Karpas-422 (cell line): ENCODE data around the gene HACL1. TPM values are rescaled to one million over a fixed set of nuclear protein-coding genes. Genes with fewer than 3 reads are reported as not detected.
A peak's percentile ranks its signal among the peaks of the same experiment; 100 is the strongest.

Experiments used
- DNase-seq: peaks from one replicate; pipeline ENCODE4 v3.0.0-alpha.2; 2015
- H2AFZ ChIP-seq: fragments of 200-600 bp; sonication (generic); 2 replicates; pipeline ENCODE4 v1.6.1; 2014; ENCODE audit warnings: antibody characterized with exemption, low read length, mixed read lengths
- H3K27ac ChIP-seq: fragments of 200-600 bp; sonication (generic); 2 replicates; pipeline ENCODE4 v1.5.1; 2014; ENCODE audit warnings: mild to moderate bottlenecking, low read length, moderate library complexity
- H3K27me3 ChIP-seq: fragments of 200-600 bp; sonication (generic); 2 replicates; pipeline ENCODE4 v1.6.1; 2014; ENCODE audit warnings: low read length, mixed read lengths
- H3K36me3 ChIP-seq: fragments of 200-600 bp; sonication (generic); 2 replicates; pipeline ENCODE4 v1.6.1; 2014; ENCODE audit warnings: low read length, mixed read lengths; ENCODE audit not compliant: insufficient read depth
- H3K4me1 ChIP-seq: fragments of 200-600 bp; sonication (generic); 2 replicates; pipeline ENCODE4 v1.6.1; 2014; ENCODE audit warnings: mild to moderate bottlenecking, low read length, mixed read lengths
- H3K4me2 ChIP-seq: fragments of 200-600 bp; sonication (generic); 2 replicates; pipeline ENCODE4 v1.6.1; 2014; ENCODE audit warnings: low read length, low read depth, mild to moderate bottlenecking; ENCODE audit not compliant: poor library complexity, severe bottlenecking
- H3K4me3 ChIP-seq: fragments of 200-600 bp; sonication (generic); 2 replicates; pipeline ENCODE4 v1.5.1; 2014; ENCODE audit warnings: mild to moderate bottlenecking, antibody characterized with exemption, low read length, mixed read lengths
- H3K79me2 ChIP-seq: fragments of 200-600 bp; sonication (generic); 2 replicates; pipeline ENCODE4 v1.6.1; 2014; ENCODE audit warnings: mild to moderate bottlenecking, low read length, mixed read lengths
- H3K9ac ChIP-seq: fragments of 200-600 bp; sonication (generic); 2 replicates; pipeline ENCODE4 v1.6.0; 2014; ENCODE audit warnings: low read length
- H3K9me2 ChIP-seq: fragments of 200-600 bp; sonication (generic), shearing (Covaris generic); replicated peaks from 2 replicates; pipeline ENCODE4 v1.6.0; 2014; ENCODE audit warnings: mild to moderate bottlenecking, low read length, moderate library complexity; ENCODE audit not compliant: insufficient read depth
- H3K9me3 ChIP-seq: fragments of 300-700, 200-600 bp; sonication (generic); 2 replicates; pipeline ENCODE4 v1.6.1; 2014; ENCODE audit warnings: low read length, mixed read lengths
- H4K20me1 ChIP-seq: fragments of 200-600 bp; sonication (generic); 2 replicates; pipeline ENCODE4 v1.6.1; 2014; ENCODE audit warnings: mild to moderate bottlenecking, antibody characterized with exemption, low read length, low read depth; ENCODE audit not compliant: insufficient read depth
- total RNA-seq: library from RNA; depleted of rRNA; stranded (reverse); fragments of >200 nt; shearing (Covaris generic); gene quantifications from 2 replicates; pipeline ENCODE4 v1.2.3, GENCODE V29; 2014; ENCODE audit warnings: low replicate concordance

The HACL1 gene
- total RNA-seq, 1 experiment from 2014 or later: 58.9 TPM

DNA sequence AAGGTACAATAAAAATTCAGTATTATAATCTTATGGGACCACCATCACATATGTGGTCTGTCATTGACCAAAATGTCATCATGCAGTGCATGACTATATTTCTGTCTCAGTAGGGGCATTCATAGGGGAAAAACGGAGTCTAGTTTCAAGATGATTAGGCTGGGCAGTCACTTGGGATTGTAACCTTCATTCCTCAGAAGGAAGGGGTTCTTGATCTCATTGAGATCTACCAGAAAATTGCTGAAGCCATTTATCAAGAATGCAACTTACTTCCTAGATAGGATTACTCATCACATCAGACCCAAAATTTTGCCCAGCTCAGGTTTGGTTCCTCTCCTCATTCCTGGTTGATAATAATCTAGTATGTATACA lies 37.5 kb upstream of the HACL1 start:
- H3K27ac ChIP-seq: no peak overlapping the region
- DNase-seq: no peak

DNA sequence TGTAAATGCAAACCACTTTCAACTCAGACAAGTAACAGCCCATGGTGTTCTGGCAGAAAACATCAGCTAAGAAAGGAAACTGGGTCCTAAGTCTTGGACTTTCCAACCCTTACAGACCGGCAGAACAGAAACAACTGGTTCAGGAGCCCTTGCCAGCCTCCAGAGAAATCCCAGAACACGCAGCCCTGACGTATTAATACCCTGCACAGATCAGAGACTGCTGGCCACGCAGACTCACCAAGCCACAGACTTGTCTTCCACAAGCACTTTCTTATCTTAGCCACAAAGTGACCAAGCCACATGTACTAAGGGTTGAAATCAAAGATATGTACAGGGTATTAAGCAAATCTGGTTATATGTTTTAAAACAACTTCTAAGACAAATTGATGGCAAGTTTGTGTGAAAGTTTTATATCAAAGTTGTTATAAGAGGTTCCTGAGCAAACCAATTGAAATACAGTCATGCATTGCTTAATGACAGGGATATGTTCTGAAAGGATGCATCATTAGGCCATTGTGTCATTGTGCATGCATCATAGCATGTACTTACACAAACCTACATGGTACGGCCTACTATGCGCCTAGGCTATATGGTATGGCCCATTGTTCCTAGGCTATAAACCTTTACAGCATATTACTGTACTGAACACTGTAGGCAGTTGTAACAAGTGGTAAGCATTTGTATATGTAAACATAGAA lies 37.0 kb upstream of the HACL1 start:
- DNase-seq: no peak
- H3K9me2 ChIP-seq: no peaks in the 10 kb centered on the region
- H3K27ac ChIP-seq: no peak overlapping the region
- H2AFZ ChIP-seq: no peak overlapping the region
- H3K9me3 ChIP-seq: no peaks in the 10 kb centered on the region
- no peaks in the 10 kb centered on the region for H3K36me3 ChIP-seq
- H3K4me3 ChIP-seq: no peak overlapping the region
- peaks cover 7% of the 10 kb centered on the region for H3K4me1 ChIP-seq
- no peak overlapping the region for H3K9ac ChIP-seq
- no peaks in the 10 kb centered on the region for H3K27me3 ChIP-seq
- no peaks in the 10 kb centered on the region for H4K20me1 ChIP-seq
- H3K4me2 ChIP-seq: no peak overlapping the region
- no peaks in the 10 kb centered on the region for H3K79me2 ChIP-seq

More for the DNA sequence above, 37.5 kb upstream of the HACL1 start:
- Histone ChIP-seq H3K27me3 (no peaks in the 10 kb centered on the region), H3K4me2 (no peak overlapping the region), H4K20me1 (no peaks in the 10 kb centered on the region), H3K4me3 (no peak overlapping the region), H3K4me1 (peaks cover 7% of the 10 kb centered on the region), H3K36me3 (no peaks in the 10 kb centered on the region), H3K9ac (no peak overlapping the region), H3K79me2 (no peaks in the 10 kb centered on the region), H2AFZ (no peak overlapping the region), H3K9me3 (no peaks in the 10 kb centered on the region), H3K9me2 (no peaks in the 10 kb centered on the region)

DNA sequence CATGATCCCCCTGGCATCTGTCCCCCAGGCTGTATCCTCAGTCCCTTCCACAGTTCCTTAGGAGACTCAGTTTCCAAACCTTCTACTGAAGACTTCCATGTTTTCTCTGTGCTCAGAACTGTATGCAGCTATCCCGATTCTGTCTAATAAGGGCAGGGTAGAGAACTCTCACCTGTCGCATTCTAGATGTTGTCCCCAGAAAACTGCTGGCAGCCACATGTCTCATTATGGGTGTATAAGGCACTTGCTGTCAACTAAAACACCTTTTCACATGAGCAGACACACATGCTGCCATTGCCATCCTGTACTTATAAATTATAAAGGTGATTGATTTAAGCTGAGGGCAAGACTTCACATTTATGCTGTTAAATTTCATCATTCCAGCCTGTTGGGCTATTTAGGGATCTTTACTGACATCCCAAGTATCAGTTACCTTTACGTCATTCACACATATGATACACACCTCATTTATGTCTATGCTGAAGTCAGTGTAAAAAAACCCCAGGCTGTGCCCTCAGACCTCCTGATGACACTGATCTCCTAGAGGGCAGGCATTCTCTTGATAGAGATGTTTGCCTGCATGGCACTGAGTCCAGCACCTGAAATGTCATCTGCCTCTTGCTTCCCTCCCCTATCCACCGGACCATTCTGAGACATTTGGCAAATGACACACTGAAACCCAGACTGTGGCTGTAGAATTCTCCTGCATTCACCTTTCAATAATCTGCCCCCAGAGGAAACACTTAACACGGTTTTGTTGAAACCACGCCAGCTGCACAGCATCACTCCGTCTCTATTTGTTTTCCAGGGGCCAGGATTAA lies 36.0 kb upstream of the HACL1 start:
- Histone ChIP-seq H3K9me3 (no peaks in the 10 kb centered on the region), H3K4me2 (no peak overlapping the region), H3K4me3 (no peak overlapping the region), H3K27me3 (no peaks in the 10 kb centered on the region), H3K4me1 (peaks cover 7% of the 10 kb centered on the region), H3K27ac (no peak overlapping the region), H2AFZ (no peak overlapping the region), H4K20me1 (no peaks in the 10 kb centered on the region), H3K79me2 (no peaks in the 10 kb centered on the region), H3K9ac (no peak overlapping the region), H3K36me3 (no peaks in the 10 kb centered on the region), H3K9me2 (no peaks in the 10 kb centered on the region)
- no peak for DNase-seq

DNA sequence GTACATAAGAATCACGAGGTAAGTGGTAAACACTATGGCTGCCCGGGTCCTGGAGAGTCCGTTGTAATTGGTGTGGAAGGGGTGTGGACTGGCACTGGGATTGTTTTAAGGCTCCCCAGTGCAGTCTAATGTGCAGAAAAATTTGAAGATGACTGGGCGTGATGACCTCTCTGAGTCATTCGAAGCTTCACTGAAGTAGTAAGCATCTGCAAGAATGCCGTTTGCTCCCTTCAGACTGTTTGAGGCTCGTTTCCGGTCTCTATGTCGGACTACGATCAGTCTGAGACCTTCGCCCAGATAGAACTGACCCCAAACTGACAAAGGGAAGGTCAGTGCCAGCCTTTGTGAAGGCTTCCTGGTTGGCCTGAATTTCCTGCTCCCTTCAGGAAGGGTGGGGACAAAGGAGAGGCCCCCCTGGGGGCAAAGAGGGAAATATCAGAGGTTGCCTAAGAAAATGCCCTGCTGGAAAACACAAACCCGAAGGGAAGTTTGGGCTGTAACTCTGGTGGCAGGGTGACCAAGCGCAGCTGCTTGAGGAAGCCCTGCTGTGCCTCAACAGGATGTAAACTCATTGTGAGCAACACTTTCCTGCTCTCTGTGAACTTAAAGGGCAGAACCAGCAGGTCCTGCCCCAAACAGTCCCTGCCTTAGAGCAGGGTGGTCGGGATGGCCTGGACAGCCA lies 34.8 kb upstream of the HACL1 start:
- DNase-seq: no peak
- peak overlapping the region; percentile 20 for H3K4me2 ChIP-seq
- H3K9me3 ChIP-seq: no peaks in the 10 kb centered on the region
- H3K27ac ChIP-seq: no peak overlapping the region
- peak overlapping the region; percentile 65 for H2AFZ ChIP-seq
- H4K20me1 ChIP-seq: no peaks in the 10 kb centered on the region
- H3K79me2 ChIP-seq: no peaks in the 10 kb centered on the region
- H3K4me3 ChIP-seq: 0 out of 2 replicates have a peak overlapping the region, but pooled peaks have one; percentile 7
- no peaks in the 10 kb centered on the region for H3K36me3 ChIP-seq
- H3K9ac ChIP-seq: peak overlapping the region; percentile 8; the same call in 1 of the 2 replicates
- no peaks in the 10 kb centered on the region for H3K27me3 ChIP-seq
- H3K4me1 ChIP-seq: peaks cover 10% of the 10 kb centered on the region
- no peaks in the 10 kb centered on the region for H3K9me2 ChIP-seq

DNA sequence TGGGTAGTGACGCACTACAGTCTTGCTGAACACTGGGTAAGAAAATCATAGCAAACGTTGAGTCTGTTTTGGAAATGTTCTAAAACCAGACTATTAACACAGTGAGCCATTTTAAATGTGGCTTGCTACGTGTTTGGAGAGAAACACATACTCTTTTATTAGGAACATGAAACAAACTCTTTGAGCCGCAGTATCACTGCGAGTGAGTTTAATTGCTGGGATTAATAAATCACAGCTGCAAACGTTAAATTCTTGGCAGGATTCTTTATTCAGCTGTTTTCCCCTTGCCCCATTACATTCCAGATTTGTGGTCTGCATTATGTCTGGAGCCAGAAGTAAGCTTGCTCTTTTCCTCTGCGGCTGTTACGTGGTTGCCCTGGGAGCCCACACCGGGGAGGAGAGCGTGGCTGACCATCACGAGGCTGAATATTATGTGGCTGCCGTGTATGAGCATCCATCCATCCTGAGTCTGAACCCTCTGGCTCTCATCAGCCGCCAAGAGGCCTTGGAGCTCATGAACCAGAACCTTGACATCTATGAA lies 33.8 kb upstream of the HACL1 start:
- no peak overlapping the region for H3K4me2 ChIP-seq
- peaks cover 20% of the 10 kb centered on the region for H3K4me1 ChIP-seq
- H3K9ac ChIP-seq: no peak overlapping the region
- no peaks in the 10 kb centered on the region for H3K9me3 ChIP-seq
- H4K20me1 ChIP-seq: no peaks in the 10 kb centered on the region
- no peak overlapping the region for H3K27ac ChIP-seq
- H3K9me2 ChIP-seq: no peaks in the 10 kb centered on the region
- no peaks in the 10 kb centered on the region for H3K27me3 ChIP-seq
- no peak overlapping the region for H2AFZ ChIP-seq
- H3K4me3 ChIP-seq: no peak overlapping the region
- H3K36me3 ChIP-seq: no peaks in the 10 kb centered on the region
- no peaks in the 10 kb centered on the region for H3K79me2 ChIP-seq
- DNase-seq: no peak

DNA sequence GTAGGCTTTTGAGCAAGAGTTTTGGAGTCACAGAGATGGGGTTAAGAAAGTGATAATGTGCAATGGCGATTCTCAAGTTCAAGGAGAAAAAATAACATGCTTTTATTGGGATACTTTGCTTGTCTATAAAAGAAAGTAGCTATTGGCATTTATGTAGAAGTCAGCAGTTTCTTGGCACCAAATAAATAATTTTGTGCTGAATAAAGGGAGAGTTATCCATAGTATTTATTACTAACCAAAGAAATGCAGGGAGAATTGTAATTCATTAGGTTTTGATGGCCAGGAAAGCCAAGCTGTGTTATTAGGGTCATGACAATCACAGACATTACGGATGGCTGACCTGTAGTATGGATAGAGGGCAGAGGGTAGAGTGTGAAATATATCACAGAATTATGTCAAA lies 33.3 kb upstream of the HACL1 start:
- no peak overlapping the region for H2AFZ ChIP-seq
- H3K9me3 ChIP-seq: no peaks in the 10 kb centered on the region
- no peak for DNase-seq
- no peaks in the 10 kb centered on the region for H3K36me3 ChIP-seq
- H4K20me1 ChIP-seq: no peaks in the 10 kb centered on the region
- no peaks in the 10 kb centered on the region for H3K9me2 ChIP-seq
- no peak overlapping the region for H3K4me3 ChIP-seq
- H3K27ac ChIP-seq: no peak overlapping the region
- no peaks in the 10 kb centered on the region for H3K79me2 ChIP-seq
- H3K4me2 ChIP-seq: no peak overlapping the region
- H3K27me3 ChIP-seq: no peaks in the 10 kb centered on the region
- peaks cover 24% of the 10 kb centered on the region for H3K4me1 ChIP-seq
- no peak overlapping the region for H3K9ac ChIP-seq

DNA sequence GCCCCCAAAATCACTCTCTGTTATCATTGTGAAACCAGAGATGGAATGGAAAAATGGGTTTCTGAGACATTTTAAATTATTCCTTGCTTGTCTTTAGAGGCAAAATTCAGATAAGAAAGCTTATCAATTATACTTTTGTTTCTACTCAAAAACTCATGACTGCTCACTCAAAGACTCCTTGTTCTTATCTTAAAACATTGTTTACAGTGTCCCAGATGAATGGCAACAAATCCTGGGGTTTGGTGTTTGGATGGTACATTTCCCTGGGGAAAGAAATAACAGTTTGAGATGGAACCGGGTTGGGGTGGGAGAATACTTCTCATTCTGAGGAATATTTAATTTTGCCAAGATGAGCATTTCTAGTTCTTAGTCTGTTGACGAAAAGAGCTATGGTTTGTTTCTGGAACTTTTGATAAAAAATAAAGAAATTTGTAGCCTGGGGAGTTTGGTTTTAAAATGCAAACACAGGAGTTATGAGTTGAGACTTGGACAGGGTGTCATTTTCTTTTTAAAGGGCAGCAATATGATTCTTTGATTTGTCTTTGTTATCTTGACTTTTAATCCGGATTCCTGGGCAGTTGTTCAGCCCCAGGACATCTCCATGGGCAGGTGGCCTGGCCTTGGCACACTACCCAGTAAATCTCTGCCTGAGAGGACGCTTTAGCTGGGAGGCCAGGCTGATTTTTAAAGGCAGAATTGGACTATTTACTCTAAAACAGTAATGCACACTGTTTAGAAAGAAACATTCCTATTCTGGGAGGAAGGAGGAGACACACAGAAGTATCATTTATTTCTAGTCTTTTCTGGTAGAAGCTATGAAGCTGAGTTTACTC lies 32.6 kb upstream of the HACL1 start:
- H4K20me1 ChIP-seq: no peaks in the 10 kb centered on the region
- H3K9me2 ChIP-seq: no peaks in the 10 kb centered on the region
- no peaks in the 10 kb centered on the region for H3K79me2 ChIP-seq
- no peak overlapping the region for H3K27ac ChIP-seq
- no peaks in the 10 kb centered on the region for H3K9me3 ChIP-seq
- H3K4me3 ChIP-seq: no peak overlapping the region
- H3K4me1 ChIP-seq: peaks cover 26% of the 10 kb centered on the region
- no peak for DNase-seq
- no peaks in the 10 kb centered on the region for H3K27me3 ChIP-seq
- no peak overlapping the region for H3K9ac ChIP-seq
- no peak overlapping the region for H3K4me2 ChIP-seq
- H2AFZ ChIP-seq: 0 out of 2 replicates have a peak overlapping the region, but pooled peaks have one; percentile 7
- no peaks in the 10 kb centered on the region for H3K36me3 ChIP-seq
